LoVo (cell line): ENCODE data around the gene PDE8B.

Source experiments
- DNase-seq: peaks from one replicate; pipeline ENCODE4 v3.0.0-alpha.2; 2016; ENCODE audit warnings: low spot score

PDE8B gene

GRCh38 chr5:77230727-77231470, 20.4 kb downstream of the PDE8B start:
- DNase-seq, result no peak

- no peak for DNase-seq
These were observed 21.1 kb downstream of the PDE8B start for GRCh38 chr5:77231471-77232138.

GRCh38 chr5:77232574-77233358, 22.3 kb downstream of the PDE8B start:
- DNase-seq, result no peak

- DNase-seq, result no peak
These were observed 25.6 kb downstream of the PDE8B start for GRCh38 chr5:77235846-77236721.

GRCh38 chr5:77239126-77239741, 28.8 kb downstream of the PDE8B start:
- DNase-seq, result no peak

GRCh38 chr5:77241444-77241843, 31.0 kb downstream of the PDE8B start:
- DNase-seq, result no peak

- no peak for DNase-seq
These were observed 39.0 kb downstream of the PDE8B start for GRCh38 chr5:77249475-77249874.

GRCh38 chr5:77250021-77250420, 39.5 kb downstream of the PDE8B start:
- DNase-seq, result no peak

GRCh38 chr5:77251921-77252320, 41.4 kb downstream of the PDE8B start:
- no peak for DNase-seq

- no peak for DNase-seq
These were observed 45.1 kb downstream of the PDE8B start for GRCh38 chr5:77255617-77256016.

- DNase-seq, result no peak
These were observed 45.9 kb downstream of the PDE8B start for GRCh38 chr5:77256406-77256805.

- no peak for DNase-seq
These were observed 48.2 kb downstream of the PDE8B start for GRCh38 chr5:77258652-77259051.

GRCh38 chr5:77259476-77259875, 49.0 kb downstream of the PDE8B start:
- DNase-seq, result no peak

GRCh38 chr5:77262697-77263096, 52.2 kb downstream of the PDE8B start:
- DNase-seq, result no peak

GRCh38 chr5:77266291-77266690, 55.8 kb downstream of the PDE8B start:
- DNase-seq, result no peak

- DNase-seq, result no peak
These were observed 57.0 kb downstream of the PDE8B start for GRCh38 chr5:77267496-77267895.

- no peak for DNase-seq
These were observed 61.7 kb downstream of the PDE8B start for GRCh38 chr5:77272206-77272605.

- no peak for DNase-seq
These were observed 67.3 kb downstream of the PDE8B start for GRCh38 chr5:77277759-77278158.

GRCh38 chr5:77280036-77280435, 69.6 kb downstream of the PDE8B start:
- no peak for DNase-seq

GRCh38 chr5:77281969-77282336, 71.5 kb downstream of the PDE8B start:
- DNase-seq, result no peak

- DNase-seq, result no peak
These were observed 72.0 kb downstream of the PDE8B start for GRCh38 chr5:77282337-77283027.
